ENCODE results near the gene DDX17. TPM values are rescaled to one million over a fixed set of nuclear protein-coding genes. Genes with fewer than 3 reads are reported as not detected.

DDX17 gene
- total RNA-seq, 1 experiment from 2014 or later, result 257 TPM

DNA sequence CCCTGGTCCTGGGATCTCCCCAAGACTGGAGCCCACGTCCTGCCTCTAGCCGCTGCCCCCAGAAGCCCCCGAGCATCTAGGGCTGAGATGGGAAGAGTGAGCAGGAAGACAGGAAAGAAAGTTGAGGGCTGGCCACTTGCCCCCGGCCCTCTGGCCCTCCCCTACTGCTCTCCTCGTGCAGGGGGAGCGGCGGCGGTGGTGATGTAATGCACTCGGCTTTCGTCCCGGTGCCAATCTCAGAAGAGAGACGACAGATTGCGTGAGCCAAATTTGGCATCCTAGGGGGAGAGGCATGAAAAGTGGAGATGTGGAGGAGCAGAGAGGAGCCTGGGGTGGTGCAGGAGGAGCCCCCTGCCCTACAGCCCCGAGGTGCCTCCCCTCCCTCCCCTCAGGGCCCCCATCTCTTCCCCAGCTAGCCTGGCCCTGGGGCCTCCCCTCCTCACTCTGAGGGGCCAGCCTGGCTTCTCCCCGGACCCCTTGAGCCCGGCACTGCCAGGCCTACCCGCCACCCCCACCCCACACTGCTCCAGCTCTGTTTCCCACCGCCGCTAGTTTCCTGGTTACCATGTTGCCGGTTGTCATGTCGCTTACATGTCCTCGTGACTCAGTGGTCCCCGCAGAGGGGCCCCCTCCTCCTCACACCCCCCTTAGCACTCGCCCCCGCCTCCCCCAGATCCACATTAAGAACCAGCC lies 53.6 kb downstream of the DDX17 start:
- H3K36me3 ChIP-seq (replicated peaks; ENCODE audit: control insufficient read depth, insufficient read depth, low read length), result no peaks in the 10 kb centered on the region
- no peak overlapping the region for H3K4me3 ChIP-seq (ENCODE audit: insufficient read depth, low read depth, low read length)
- peak; percentile 81 for DNase-seq
- H3K27me3 ChIP-seq (ENCODE audit: control insufficient read depth, insufficient read depth, low read length), result peaks cover 41% of the 10 kb centered on the region

- H3K36me3 ChIP-seq (replicated peaks; ENCODE audit: control insufficient read depth, insufficient read depth, low read length), result no peaks in the 10 kb centered on the region
- no peak for DNase-seq
- no peak overlapping the region for H3K4me3 ChIP-seq (ENCODE audit: insufficient read depth, low read depth, low read length)
- peaks cover 39% of the 10 kb centered on the region for H3K27me3 ChIP-seq (ENCODE audit: control insufficient read depth, insufficient read depth, low read length)
Measured at GRCh38 chr22:38451864-38452263, 54.2 kb downstream of the DDX17 start.

GRCh38 chr22:38451404-38451803 lies 54.7 kb downstream of the DDX17 start:
- Histone ChIP-seq H3K27me3 (ENCODE audit: control insufficient read depth, insufficient read depth, low read length) (peaks cover 39% of the 10 kb centered on the region), H3K36me3 (replicated peaks; ENCODE audit: control insufficient read depth, insufficient read depth, low read length) (no peaks in the 10 kb centered on the region), H3K4me3 (ENCODE audit: insufficient read depth, low read depth, low read length) (no peak overlapping the region)
- no peak for DNase-seq

DNA sequence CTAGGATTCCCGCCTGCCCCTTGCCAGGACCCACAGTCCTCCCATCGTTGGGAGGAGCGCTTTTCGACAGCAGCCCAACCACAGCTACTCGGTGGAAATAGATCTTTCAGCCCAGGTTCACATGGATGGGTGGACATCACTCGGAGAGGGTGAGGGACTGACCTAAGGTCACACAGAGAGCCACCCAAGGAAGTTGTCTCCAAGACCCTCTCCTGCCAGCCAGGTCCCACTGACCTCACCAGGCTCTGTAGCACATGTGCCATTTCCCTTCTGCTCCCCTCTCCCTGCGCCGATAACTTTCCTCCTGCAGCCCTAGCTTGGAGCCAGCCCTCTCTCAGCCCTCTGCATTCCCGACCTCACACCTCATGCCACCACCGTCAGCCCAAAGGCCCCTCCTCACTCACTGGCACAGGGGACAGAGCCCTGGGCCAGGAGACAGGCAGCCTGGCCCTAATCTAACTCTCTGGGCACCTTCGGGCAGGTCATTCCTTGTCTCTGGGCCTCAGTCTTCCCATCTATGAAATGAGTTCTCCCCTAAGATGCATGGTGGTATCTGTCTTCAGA lies 55.8 kb downstream of the DDX17 start:
- no peak for DNase-seq
- peaks cover 33% of the 10 kb centered on the region for H3K27me3 ChIP-seq (ENCODE audit: control insufficient read depth, insufficient read depth, low read length)
- H3K4me3 ChIP-seq (ENCODE audit: insufficient read depth, low read depth, low read length), result no peak overlapping the region
- no peaks in the 10 kb centered on the region for H3K36me3 ChIP-seq (replicated peaks; ENCODE audit: control insufficient read depth, insufficient read depth, low read length)

- H3K4me3 ChIP-seq (ENCODE audit: insufficient read depth, low read depth, low read length), result no peak overlapping the region
- H3K27me3 ChIP-seq (ENCODE audit: control insufficient read depth, insufficient read depth, low read length), result peaks cover 29% of the 10 kb centered on the region
- no peak for DNase-seq
- H3K36me3 ChIP-seq (replicated peaks; ENCODE audit: control insufficient read depth, insufficient read depth, low read length), result no peaks in the 10 kb centered on the region
Measured at GRCh38 chr22:38449776-38450175, 56.3 kb downstream of the DDX17 start.

DNA sequence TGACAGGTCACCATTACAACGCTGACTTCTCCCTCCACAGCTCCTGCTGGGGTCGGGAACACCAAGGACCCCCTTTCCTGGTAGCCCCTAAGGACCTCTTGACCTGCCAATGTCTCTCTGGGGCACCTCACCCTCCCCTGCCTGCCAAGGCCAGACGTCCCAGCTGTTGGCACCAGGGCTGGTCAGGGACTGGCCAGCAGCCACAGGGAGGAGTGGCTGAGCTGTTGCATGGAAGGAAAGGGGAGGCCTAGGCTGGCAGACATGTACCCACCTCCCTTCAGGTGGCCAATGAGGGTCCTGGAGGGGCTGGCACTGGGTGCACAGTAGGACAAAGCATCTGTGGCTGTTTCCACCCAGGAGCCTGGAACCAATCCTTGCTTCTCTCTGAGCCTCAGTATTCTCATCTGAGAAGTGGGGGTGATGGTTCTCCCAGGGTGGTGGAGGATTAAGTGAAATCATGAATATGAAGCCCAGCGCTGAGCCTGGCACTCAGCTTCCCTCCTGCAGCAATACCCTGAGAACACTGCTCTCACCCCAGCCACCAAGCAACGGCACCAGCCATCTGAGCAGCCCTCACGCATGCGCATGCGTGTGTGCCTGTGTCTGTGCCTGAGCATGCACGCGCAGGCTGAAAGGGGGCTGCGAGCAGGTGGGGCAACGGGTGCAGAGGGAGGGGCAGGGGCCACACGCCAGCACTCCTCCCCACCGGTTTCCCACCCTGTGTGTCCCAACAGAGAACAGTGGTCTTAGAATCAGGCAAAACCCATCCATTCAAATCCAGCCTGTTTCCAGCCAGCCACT lies 57.0 kb downstream of the DDX17 start:
- Histone ChIP-seq H3K4me3 (ENCODE audit: insufficient read depth, low read depth, low read length) (no peak overlapping the region), H3K36me3 (replicated peaks; ENCODE audit: control insufficient read depth, insufficient read depth, low read length) (no peaks in the 10 kb centered on the region), H3K27me3 (ENCODE audit: control insufficient read depth, insufficient read depth, low read length) (peaks cover 22% of the 10 kb centered on the region)
- no peak for DNase-seq

GRCh38 chr22:38446018-38446601 lies 60.0 kb downstream of the DDX17 start:
- no peak overlapping the region for H3K4me3 ChIP-seq (ENCODE audit: insufficient read depth, low read depth, low read length)
- DNase-seq, result no peak
- H3K27me3 ChIP-seq (ENCODE audit: control insufficient read depth, insufficient read depth, low read length), result no peaks in the 10 kb centered on the region; the same call in 1 of the 2 replicates
- no peaks in the 10 kb centered on the region for H3K36me3 ChIP-seq (replicated peaks; ENCODE audit: control insufficient read depth, insufficient read depth, low read length)

DNA sequence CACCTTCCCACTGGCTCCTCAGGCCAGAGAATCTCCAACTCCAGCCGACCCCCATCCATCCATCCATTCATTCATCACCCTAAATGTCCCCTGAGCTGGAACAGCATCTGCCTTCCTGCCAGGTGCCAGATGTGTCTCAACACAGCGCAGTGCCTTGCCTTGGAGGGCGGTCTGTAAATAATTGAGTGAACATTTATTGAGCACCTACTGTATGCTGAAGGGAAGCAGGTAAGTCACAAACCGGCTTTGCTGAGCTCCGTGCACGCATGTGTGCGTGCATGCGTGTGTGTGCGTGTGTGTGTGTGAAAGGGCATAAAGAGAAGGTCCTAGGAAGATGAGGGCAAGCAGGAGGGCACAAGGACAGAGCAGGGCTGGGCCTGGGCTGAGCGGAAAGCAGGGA lies 61.3 kb downstream of the DDX17 start:
- Histone ChIP-seq H3K4me3 (ENCODE audit: insufficient read depth, low read depth, low read length) (no peak overlapping the region), H3K36me3 (replicated peaks; ENCODE audit: control insufficient read depth, insufficient read depth, low read length) (no peaks in the 10 kb centered on the region), H3K27me3 (ENCODE audit: control insufficient read depth, insufficient read depth, low read length) (no peaks in the 10 kb centered on the region)
- DNase-seq, result no peak

GRCh38 chr22:38443628-38444521 lies 62.2 kb downstream of the DDX17 start:
- no peaks in the 10 kb centered on the region for H3K36me3 ChIP-seq (replicated peaks; ENCODE audit: control insufficient read depth, insufficient read depth, low read length)
- no peaks in the 10 kb centered on the region for H3K27me3 ChIP-seq (ENCODE audit: control insufficient read depth, insufficient read depth, low read length)
- DNase-seq, result no peak
- no peak overlapping the region for H3K4me3 ChIP-seq (ENCODE audit: insufficient read depth, low read depth, low read length)

- no peak for DNase-seq
- H3K4me3 ChIP-seq (ENCODE audit: insufficient read depth, low read depth, low read length), result no peak overlapping the region
- no peaks in the 10 kb centered on the region for H3K27me3 ChIP-seq (ENCODE audit: control insufficient read depth, insufficient read depth, low read length)
- no peaks in the 10 kb centered on the region for H3K36me3 ChIP-seq (replicated peaks; ENCODE audit: control insufficient read depth, insufficient read depth, low read length)
Measured at GRCh38 chr22:38442967-38443627, 63.0 kb downstream of the DDX17 start.

- H3K36me3 ChIP-seq (replicated peaks; ENCODE audit: control insufficient read depth, insufficient read depth, low read length), result no peaks in the 10 kb centered on the region
- H3K27me3 ChIP-seq (ENCODE audit: control insufficient read depth, insufficient read depth, low read length), result no peaks in the 10 kb centered on the region
- no peak overlapping the region for H3K4me3 ChIP-seq (ENCODE audit: insufficient read depth, low read depth, low read length)
- no peak for DNase-seq
Measured at GRCh38 chr22:38441620-38442287, 64.4 kb downstream of the DDX17 start.

GRCh38 chr22:38440747-38441350 lies 65.3 kb downstream of the DDX17 start:
- H3K4me3 ChIP-seq (ENCODE audit: insufficient read depth, low read depth, low read length), result no peak overlapping the region
- no peaks in the 10 kb centered on the region for H3K27me3 ChIP-seq (ENCODE audit: control insufficient read depth, insufficient read depth, low read length)
- H3K36me3 ChIP-seq (replicated peaks; ENCODE audit: control insufficient read depth, insufficient read depth, low read length), result no peaks in the 10 kb centered on the region
- peak; percentile 73 for DNase-seq

DNA sequence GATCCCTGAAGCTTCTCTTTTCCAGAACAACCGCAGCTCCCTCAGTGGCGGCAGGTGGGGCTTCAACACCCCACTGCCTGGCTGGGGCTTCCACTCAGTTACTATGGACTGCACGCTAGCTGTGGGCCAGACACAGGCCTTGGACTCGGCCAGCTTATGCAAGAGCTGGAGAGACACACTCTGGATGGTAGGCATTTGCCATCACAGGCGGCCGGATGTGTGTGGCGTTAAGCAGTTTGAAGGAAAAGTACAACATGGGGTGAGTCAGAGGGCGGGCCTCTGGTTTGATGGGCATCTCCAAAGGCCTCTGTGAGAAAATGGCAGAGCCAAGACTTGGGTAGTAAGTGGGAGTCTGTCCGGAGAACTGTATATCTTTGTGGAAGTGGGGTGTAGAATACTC lies 68.7 kb downstream of the DDX17 start:
- H3K27me3 ChIP-seq (ENCODE audit: control insufficient read depth, insufficient read depth, low read length), result no peaks in the 10 kb centered on the region
- no peak for DNase-seq
- H3K4me3 ChIP-seq (ENCODE audit: insufficient read depth, low read depth, low read length), result no peak overlapping the region
- H3K36me3 ChIP-seq (replicated peaks; ENCODE audit: control insufficient read depth, insufficient read depth, low read length), result no peaks in the 10 kb centered on the region
